SK-N-SH (cell line): ENCODE data around the gene AIFM3. TPM values are rescaled to one million over a fixed set of nuclear protein-coding genes. Genes with fewer than 3 reads are reported as not detected.

Source experiments
- CTCF ChIA-PET: fragments of 300-600, 350-600 bp; formaldehyde crosslinking; extraction: SDS; loops from one replicate; lab custom pipeline; 2021; lab: Yijun Ruan, JAX
- POLR2A ChIA-PET: fragments of 350-600 bp; sonication (Branson Sonifier 250); formaldehyde crosslinking; extraction: SDS; loops from one replicate; lab custom pipeline; 2020; ENCODE audit warnings: antibody characterized with exemption, inconsistent platforms; lab: Yijun Ruan, JAX
- DNase-seq: peaks from one replicate; pipeline ENCODE4 v3.0.0; 2012
- H2AFZ ChIP-seq: fragments of 200-600 bp; sonication (generic); 2 replicates; pipeline ENCODE4 v1.8.1; 2016; ENCODE audit warnings: antibody characterized with exemption, mild to moderate bottlenecking, low read depth
- H3F3A ChIP-seq: fragments of 200-600 bp; sonication (generic); replicated peaks from 2 replicates; pipeline ENCODE3; 2016; ENCODE audit warnings: antibody characterized with exemption, mild to moderate bottlenecking; ENCODE audit not compliant: insufficient read depth
- H3K27ac ChIP-seq, 2 experiments: fragments of 200-500 bp in 1 of 2; fragments of 200-600 bp in 1 of 2; sonication (Bioruptor generic) in 1 of 2; sonication (generic), shearing (Covaris generic) in 1 of 2; 2 replicates each; pipeline versions ENCODE4 v1.5.1 to v1.6.1; 2014 to 2016; ENCODE audit warnings: low read depth in 2 of 2, inconsistent platforms in 1 of 2, low read length in 1 of 2, mild to moderate bottlenecking in 1 of 2, mixed read lengths in 1 of 2
- H3K27me3 ChIP-seq: fragments of 200-600 bp; sonication (generic), shearing (Covaris generic); 2 replicates; pipeline ENCODE4 v1.6.1; 2016; ENCODE audit warnings: mixed run types; ENCODE audit not compliant: insufficient read depth
- H3K36me3 ChIP-seq, 2 experiments: fragments of 200-500 bp in 1 of 2; fragments of 200-600 bp in 1 of 2; sonication (Bioruptor generic) in 1 of 2; sonication (generic) in 1 of 2; replicated peaks in 1 of 2; 2 replicates each; pipeline versions ENCODE3 to v1.5.1; 2014 to 2016; ENCODE audit warnings: low read length in 1 of 2, mild to moderate bottlenecking in 1 of 2; ENCODE audit not compliant: insufficient read depth in 2 of 2, control insufficient read depth in 1 of 2
- H3K4me1 ChIP-seq, 2 experiments: fragments of 200-500 bp in 1 of 2; fragments of 200-600 bp in 1 of 2; sonication (Bioruptor generic) in 1 of 2; sonication (generic), shearing (Covaris generic) in 1 of 2; 2 replicates each; pipeline versions ENCODE4 v1.5.1 to v1.6.1; 2014 to 2016; ENCODE audit warnings: low read depth in 1 of 2, low read length in 1 of 2, mixed run types in 1 of 2; ENCODE audit not compliant: insufficient read depth in 2 of 2, control insufficient read depth in 1 of 2
- H3K4me2 ChIP-seq: fragments of 200-600 bp; sonication (generic), shearing (Covaris generic); 2 replicates; pipeline ENCODE4 v1.6.1; 2017; ENCODE audit warnings: mixed run types
- H3K4me3 ChIP-seq, 2 experiments: fragments of 200-500 bp in 1 of 2; fragments of 200-600 bp in 1 of 2; sonication (Bioruptor generic) in 1 of 2; sonication (generic), shearing (Covaris generic) in 1 of 2; 2 replicates each; pipeline versions ENCODE4 v1.5.1 to v1.8.1; 2014 to 2016; ENCODE audit warnings: low read depth in 2 of 2, inconsistent platforms in 1 of 2, low read length in 1 of 2, mild to moderate bottlenecking in 1 of 2, mixed read lengths in 1 of 2, moderate library complexity in 1 of 2
- H3K79me2 ChIP-seq: fragments of 200-600 bp; sonication (generic); 2 replicates; pipeline ENCODE4 v1.8.1; 2017; ENCODE audit warnings: mild to moderate bottlenecking; ENCODE audit not compliant: insufficient read depth
- H3K9ac ChIP-seq: fragments of 200-600 bp; sonication (generic); 2 replicates; pipeline ENCODE4 v1.6.1; 2017; ENCODE audit warnings: mixed run types
- H3K9me2 ChIP-seq: fragments of 200-600 bp; sonication (generic); 2 replicates; pipeline ENCODE4 v1.6.1; 2017; ENCODE audit warnings: mixed run types
- H3K9me3 ChIP-seq: fragments of 200-600 bp; sonication (generic); 2 replicates; pipeline ENCODE4 v1.6.1; 2017; ENCODE audit warnings: mixed run types, mild to moderate bottlenecking, moderate library complexity
- H4K20me1 ChIP-seq: fragments of 200-600 bp; sonication (generic); 2 replicates; pipeline ENCODE4 v1.6.1; 2017; ENCODE audit warnings: mild to moderate bottlenecking, mixed run types; ENCODE audit not compliant: insufficient read depth
- FOXM1 ChIP-seq: IDR thresholded peaks from 2 replicates; pipeline ENCODE4 v1.4.0; 2012; ENCODE audit warnings: low read depth, mild to moderate bottlenecking
- GABPA ChIP-seq: IDR thresholded peaks from 2 replicates; pipeline ENCODE4 v1.4.0; 2012; ENCODE audit warnings: low read depth, mild to moderate bottlenecking
- GATA2 ChIP-seq: sonication (generic); formaldehyde crosslinking; IDR thresholded peaks from 2 replicates; pipeline ENCODE4 v1.5.0; 2020; ENCODE audit warnings: mild to moderate bottlenecking, missing genetic modification reagents
- JUND ChIP-seq: IDR thresholded peaks from 2 replicates; pipeline ENCODE4 v1.4.0; 2012
- MAX ChIP-seq: IDR thresholded peaks from 2 replicates; pipeline ENCODE4 v1.4.0; 2012; ENCODE audit warnings: low read depth
- MEF2A ChIP-seq: IDR thresholded peaks from 2 replicates; pipeline ENCODE4 v1.4.0; 2012; ENCODE audit warnings: low read depth, borderline replicate concordance
- MXI1 ChIP-seq: IDR thresholded peaks from 2 replicates; pipeline ENCODE4 v1.6.1; 2012; ENCODE audit warnings: mild to moderate bottlenecking, low read depth, low read length, improper control_type of control experiment
- PBX3 ChIP-seq: IDR thresholded peaks from 2 replicates; pipeline ENCODE4; 2012
- RAD21 ChIP-seq: IDR thresholded peaks from 2 replicates; pipeline ENCODE4 v1.6.1; 2012; ENCODE audit warnings: mild to moderate bottlenecking, low read length
- SIN3A ChIP-seq: IDR thresholded peaks from 2 replicates; pipeline ENCODE4 v1.6.1; 2012; ENCODE audit warnings: low read depth, mild to moderate bottlenecking, low read length, moderate library complexity, borderline replicate concordance
- SMC3 ChIP-seq: IDR thresholded peaks from 2 replicates; pipeline ENCODE4 v1.6.1; 2012; ENCODE audit warnings: low read depth, low read length, improper control_type of control experiment
- TCF12 ChIP-seq: IDR thresholded peaks from 2 replicates; pipeline ENCODE4 v1.4.0; 2012
- TEAD4 ChIP-seq: IDR thresholded peaks from 2 replicates; pipeline ENCODE4 v1.4.0; 2012; ENCODE audit warnings: mild to moderate bottlenecking, borderline replicate concordance; ENCODE audit not compliant: insufficient read depth
- USF1 ChIP-seq: IDR thresholded peaks from 2 replicates; pipeline ENCODE4 v1.4.0; 2012; ENCODE audit warnings: low read depth, borderline replicate concordance
- USF2 ChIP-seq: fragments of 150-350 bp; IDR thresholded peaks from 2 replicates; pipeline ENCODE4 v1.6.1; 2017; ENCODE audit warnings: antibody characterized with exemption, low read length, low read depth, borderline replicate concordance
- YY1 ChIP-seq: IDR thresholded peaks from 2 replicates; pipeline ENCODE4 v1.4.0; 2012; ENCODE audit warnings: low read depth, mild to moderate bottlenecking
- ZBTB33 ChIP-seq: IDR thresholded peaks from 2 replicates; pipeline ENCODE4 v1.4.0; 2012; ENCODE audit warnings: low read depth, borderline replicate concordance
- WGBS: methylation state at CpG from one replicate; pipeline ENCODE4 v1.1.6; 2017; ENCODE audit warnings: low lambda C conversion rate; 5-methylcytosine and 5-hydroxymethylcytosine counted together
- polyA plus RNA-seq, 3 experiments: library from polyadenylated mRNA; depleted of rRNA; stranded (reverse); fragments of >200 nt; gene quantifications; 2 replicates each; pipeline ENCODE4 v1.2.3, GENCODE V29; 2012

Gene AIFM3
- polyA plus RNA-seq, 1 of the 3 experiments (the other 2 are of a cell fraction) = 1.7 TPM

GRCh38 chr22:20988573-20989322 is 21.7 kb downstream of the AIFM3 start:
- H3K27me3 ChIP-seq = no peaks in the 10 kb centered on the region
- peaks cover under 1 to 1% of the 10 kb centered on the region in 2 experiments; a peak in 1 of 4 replicates for H3K4me1 ChIP-seq
- H3K9me2 ChIP-seq = no peaks in the 10 kb centered on the region
- H4K20me1 ChIP-seq = no peaks in the 10 kb centered on the region
- no peaks in the 10 kb centered on the region for H3K9me3 ChIP-seq
- peaks cover 9% of the 10 kb centered on the region; the same call in 1 of the 2 replicates for H3K79me2 ChIP-seq
- no peak overlapping the region for H3K4me3 ChIP-seq
- H3F3A ChIP-seq = no peaks in the 10 kb centered on the region
- H3K9ac ChIP-seq = no peak overlapping the region
- POLR2A ChIA-PET = interaction anchor here (2.6 kb wide), 1 partner anchor 11 kb away, joined by 18 read pairs; no protein-coding TSS in a partner anchor
- H3K36me3 ChIP-seq = peaks cover 16 to 65% of the 10 kb centered on the region in 2 experiments
- 85% methylated on average over 5 of the region's 16 CpGs for WGBS
- H3K4me2 ChIP-seq = no peak overlapping the region
- CTCF ChIA-PET = interaction anchor here (1.0 to 2.2 kb wide), 2 partner anchors 12 to 103 kb away, joined by 5 to 6 read pairs; no protein-coding TSS in a partner anchor
- H2AFZ ChIP-seq = no peak overlapping the region
- no peak for DNase-seq
- H3K27ac ChIP-seq = no peak overlapping the region
- TF ChIP-seq GABPA (no peak), ZBTB33 (no peak)

- peaks cover 16 to 64% of the 10 kb centered on the region in 2 experiments for H3K36me3 ChIP-seq
- no peaks in the 10 kb centered on the region for H4K20me1 ChIP-seq
- no peak overlapping the region for H2AFZ ChIP-seq
- no peaks in the 10 kb centered on the region for H3K9me2 ChIP-seq
- no peak overlapping the region for H3K4me2 ChIP-seq
- CTCF ChIA-PET = interaction anchor here (1.0 to 2.2 kb wide), 4 partner anchors 11 to 104 kb away, joined by 3 to 6 read pairs (median 4); no protein-coding TSS in a partner anchor
- no peaks in the 10 kb centered on the region for H3K4me1 ChIP-seq
- H3K27me3 ChIP-seq = no peaks in the 10 kb centered on the region
- no peak overlapping the region for H3K4me3 ChIP-seq
- no peaks in the 10 kb centered on the region for H3F3A ChIP-seq
- no peak overlapping the region for H3K9ac ChIP-seq
- 65% methylated on average over 11 of the region's 17 CpGs for WGBS
- no peak for DNase-seq
- POLR2A ChIA-PET = interaction anchor here (1.3 to 2.6 kb wide), 2 partner anchors 10 to 13 kb away, joined by 7 to 18 read pairs; partner anchors contain the start of gene THAP7
- H3K79me2 ChIP-seq = peaks cover 4% of the 10 kb centered on the region; the same call in 1 of the 2 replicates
- H3K27ac ChIP-seq = no peak overlapping the region
- H3K9me3 ChIP-seq = no peaks in the 10 kb centered on the region
- TF ChIP-seq USF1 (no peak), YY1 (no peak), TCF12 (no peak), ZBTB33 (no peak), MEF2A (no peak), RAD21 (no peak), MAX (no peak), SIN3A (no peak), TEAD4 (no peak), PBX3 (no peak), GATA2 (CRISPR knock-in tag) (no peak), SMC3 (no peak), FOXM1 (no peak), MXI1 (no peak), USF2 (no peak), JUND (no peak)
These were observed 22.5 kb downstream of the AIFM3 start for GRCh38 chr22:20989323-20990138.
